Measurements from ENCODE around the gene AVPR2. TPM values are rescaled to one million over a fixed set of nuclear protein-coding genes. Genes with fewer than 3 reads are reported as not detected.

Gene AVPR2
- total RNA-seq, 4 donors from 2014 or later = 0.19 to 1.3 (median 0.29) TPM

DNA sequence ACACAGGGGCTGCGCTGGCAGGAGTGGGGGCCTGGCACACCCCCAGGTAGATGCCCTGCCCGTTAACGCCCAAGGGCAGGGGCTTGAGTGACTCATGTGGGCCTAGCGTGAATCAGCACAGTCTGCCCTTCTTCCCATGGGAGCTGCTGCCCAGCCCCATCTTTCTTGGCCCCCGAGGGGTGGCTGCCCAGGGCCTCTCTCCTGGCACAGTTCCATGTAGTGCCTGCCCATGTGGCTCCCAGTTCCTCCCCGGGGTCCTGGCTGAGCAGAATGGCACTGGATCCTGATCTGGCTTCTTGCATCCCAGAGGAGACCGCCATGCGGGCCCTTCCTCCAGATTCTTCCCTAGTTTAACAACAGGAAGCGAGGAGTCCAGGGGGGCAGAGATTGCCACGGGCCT, 2.1 kb upstream of the AVPR2 start:
- H3K9me3 ChIP-seq = no peaks in the 10 kb centered on the region
- no peak overlapping the region for H3K4me3 ChIP-seq
- DNase-seq = no peak
- intact Hi-C loops (cut with DNase I) = no loop called here
- no peaks in the 10 kb centered on the region for H3K36me3 ChIP-seq
- H3K4me1 ChIP-seq = peaks cover 0 to 40% (median 0%) of the 10 kb centered on the region in 3 donors
- H3K27ac ChIP-seq = no peak overlapping the region
- TF ChIP-seq, protein P1, sequence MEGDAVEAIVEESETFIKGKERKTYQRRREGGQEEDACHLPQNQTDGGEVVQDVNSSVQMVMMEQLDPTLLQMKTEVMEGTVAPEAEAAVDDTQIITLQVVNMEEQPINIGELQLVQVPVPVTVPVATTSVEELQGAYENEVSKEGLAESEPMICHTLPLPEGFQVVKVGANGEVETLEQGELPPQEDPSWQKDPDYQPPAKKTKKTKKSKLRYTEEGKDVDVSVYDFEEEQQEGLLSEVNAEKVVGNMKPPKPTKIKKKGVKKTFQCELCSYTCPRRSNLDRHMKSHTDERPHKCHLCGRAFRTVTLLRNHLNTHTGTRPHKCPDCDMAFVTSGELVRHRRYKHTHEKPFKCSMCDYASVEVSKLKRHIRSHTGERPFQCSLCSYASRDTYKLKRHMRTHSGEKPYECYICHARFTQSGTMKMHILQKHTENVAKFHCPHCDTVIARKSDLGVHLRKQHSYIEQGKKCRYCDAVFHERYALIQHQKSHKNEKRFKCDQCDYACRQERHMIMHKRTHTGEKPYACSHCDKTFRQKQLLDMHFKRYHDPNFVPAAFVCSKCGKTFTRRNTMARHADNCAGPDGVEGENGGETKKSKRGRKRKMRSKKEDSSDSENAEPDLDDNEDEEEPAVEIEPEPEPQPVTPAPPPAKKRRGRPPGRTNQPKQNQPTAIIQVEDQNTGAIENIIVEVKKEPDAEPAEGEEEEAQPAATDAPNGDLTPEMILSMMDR (IDR thresholded peaks at IDR 0.05) = no peak
- TF ChIP-seq POLR2A (IDR thresholded peaks at IDR 0.05) = no peak
- H3K27me3 ChIP-seq = no peaks in the 10 kb centered on the region
- no CpG with 5 or more reads among the region's 10 CpGs for WGBS, 2 donors

GRCh38 chrX:153903238-153903980, 1.1 kb upstream of the AVPR2 start:
- H3K27me3 ChIP-seq = no peaks in the 10 kb centered on the region
- WGBS, 2 donors = 56 to 60% methylated on average over 6 to 9 of the region's 18 CpGs
- DNase-seq = no peak

DNA sequence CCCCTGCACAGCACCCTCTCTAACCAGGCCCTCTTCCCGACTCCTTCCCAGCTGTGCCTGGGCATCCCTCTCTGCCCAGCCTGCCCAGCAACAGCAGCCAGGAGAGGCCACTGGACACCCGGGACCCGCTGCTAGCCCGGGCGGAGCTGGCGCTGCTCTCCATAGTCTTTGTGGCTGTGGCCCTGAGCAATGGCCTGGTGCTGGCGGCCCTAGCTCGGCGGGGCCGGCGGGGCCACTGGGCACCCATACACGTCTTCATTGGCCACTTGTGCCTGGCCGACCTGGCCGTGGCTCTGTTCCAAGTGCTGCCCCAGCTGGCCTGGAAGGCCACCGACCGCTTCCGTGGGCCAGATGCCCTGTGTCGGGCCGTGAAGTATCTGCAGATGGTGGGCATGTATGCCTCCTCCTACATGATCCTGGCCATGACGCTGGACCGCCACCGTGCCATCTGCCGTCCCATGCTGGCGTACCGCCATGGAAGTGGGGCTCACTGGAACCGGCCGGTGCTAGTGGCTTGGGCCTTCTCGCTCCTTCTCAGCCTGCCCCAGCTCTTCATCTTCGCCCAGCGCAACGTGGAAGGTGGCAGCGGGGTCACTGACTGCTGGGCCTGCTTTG, 1.1 kb downstream of the AVPR2 start:
- peak overlapping the region in 2 of 4 donors; percentile 25 to 43 for H3K4me3 ChIP-seq
- intact Hi-C loops (cut with DNase I) = no loop called here
- H3K27ac ChIP-seq = no peak overlapping the region
- H3K9me3 ChIP-seq = no peaks in the 10 kb centered on the region
- 96% methylated on average over 10 of the region's 32 CpGs; no CpG with 5 or more reads in 1 of the 2 donors for WGBS, 2 donors
- no peak for DNase-seq
- H3K36me3 ChIP-seq = no peaks in the 10 kb centered on the region
- TF ChIP-seq POLR2A (IDR thresholded peaks at IDR 0.05) = no peak
- TF ChIP-seq, protein P1 (IDR thresholded peaks at IDR 0.05) = no peak
- H3K4me1 ChIP-seq = peaks cover 0 to 39% (median 0%) of the 10 kb centered on the region in 3 donors
- H3K27me3 ChIP-seq = no peaks in the 10 kb centered on the region

More at GRCh38 chrX:153903238-153903980, 1.1 kb upstream of the AVPR2 start:
- TF ChIP-seq POLR2A (IDR thresholded peaks at IDR 0.05) = no peak
- TF ChIP-seq, protein P1 (IDR thresholded peaks at IDR 0.05) = no peak
- Histone ChIP-seq H3K4me1 (peaks cover 0 to 40% (median 0%) of the 10 kb centered on the region in 3 donors), H3K36me3 (no peaks in the 10 kb centered on the region), H3K27ac (peak overlapping the region in 3 of 4 donors; percentile 16 to 70 (median 59)), H3K4me3 (peak overlapping the region in 1 of 4 donors; percentile 43), H3K9me3 (no peaks in the 10 kb centered on the region)
- intact Hi-C loops (cut with DNase I) = no loop called here

GRCh38 chrX:153906126-153906917, 1.8 kb downstream of the AVPR2 start:
- no peak for TF ChIP-seq POLR2A (IDR thresholded peaks at IDR 0.05)
- TF ChIP-seq, protein P1 (IDR thresholded peaks at IDR 0.05) = no peak
- no peaks in the 10 kb centered on the region for H3K27me3 ChIP-seq
- no peak for DNase-seq
- H3K4me3 ChIP-seq = no peak overlapping the region
- intact Hi-C loops (cut with DNase I) = no loop called here
- H3K36me3 ChIP-seq = no peaks in the 10 kb centered on the region
- no peak overlapping the region for H3K27ac ChIP-seq
- 73% methylated on average over 5 of the region's 27 CpGs; no CpG with 5 or more reads in 1 of the 2 donors for WGBS, 2 donors
- peaks cover 0 to 32% (median 0%) of the 10 kb centered on the region in 3 donors for H3K4me1 ChIP-seq
- H3K9me3 ChIP-seq = no peaks in the 10 kb centered on the region
